GM10248 (cell line): ENCODE measurements around the gene FAM107B.
"Not testable (repeated sequence)": the region's sequence is repeated elsewhere in the genome, so short reads cannot be mapped to it uniquely, and the experiment has no call there.

Experiments
- CTCF ChIA-PET: fragments of 300-600 bp; sonication (Branson Sonifier 250); formaldehyde crosslinking; extraction: SDS; loops from one replicate; lab custom pipeline; 2021; ENCODE audit warnings: antibody characterized with exemption; lab: Yijun Ruan, JAX
- POLR2A ChIA-PET: fragments of 350-650 bp; sonication (Branson Sonifier 250); formaldehyde crosslinking; extraction: SDS; loops from one replicate; lab custom pipeline; 2020; ENCODE audit warnings: antibody characterized with exemption; lab: Yijun Ruan, JAX
- DNase-seq: peaks from one replicate; pipeline ENCODE4 v3.0.0; 2012; ENCODE audit errors: extremely low spot score
- CTCF ChIP-seq: IDR thresholded peaks from 2 replicates; pipeline ENCODE4 v1.5.1; 2012; ENCODE audit warnings: mild to moderate bottlenecking, low read depth; ENCODE audit errors: extremely low read depth, missing control alignments, control extremely low read depth

Gene FAM107B

GRCh38 chr10:14723052-14723689 is 51.5 kb downstream of the FAM107B start:
- POLR2A ChIA-PET, result no interaction called here
- CTCF ChIA-PET, result no interaction called here
- DNase-seq, result no peak
- TF ChIP-seq CTCF, result no peak

- DNase-seq, result no peak
- TF ChIP-seq CTCF, result no peak
- CTCF ChIA-PET, result no interaction called here
- POLR2A ChIA-PET, result no interaction called here
Measured at GRCh38 chr10:14717552-14717951, 57.1 kb downstream of the FAM107B start.

- no peak for TF ChIP-seq CTCF
- ChIA-PET POLR2A (no interaction called here), CTCF (interaction anchor here (1.1 kb wide), 1 partner anchor 53 kb away, joined by 3 read pairs; no protein-coding TSS in a partner anchor)
- no peak for DNase-seq
Measured at GRCh38 chr10:14712991-14713424, 61.7 kb downstream of the FAM107B start.

GRCh38 chr10:14709344-14709743 is 65.4 kb downstream of the FAM107B start:
- POLR2A ChIA-PET, DNase-seq, CTCF ChIA-PET: not testable (repeated sequence)

GRCh38 chr10:14707481-14707880 is 67.2 kb downstream of the FAM107B start:
- ChIA-PET CTCF (interaction anchor here (1.5 kb wide), 1 partner anchor 20 kb away, joined by 4 read pairs; no protein-coding TSS in a partner anchor), POLR2A (no interaction called here)

GRCh38 chr10:14705548-14706230 is 69.0 kb downstream of the FAM107B start:
- DNase-seq, result no peak
- ChIA-PET POLR2A (no interaction called here), CTCF (interaction anchor here (0.8 to 1.5 kb wide), 3 partner anchors 14 to 47 kb away, joined by 3 to 4 read pairs (median 3); no protein-coding TSS in a partner anchor)
- no peak for TF ChIP-seq CTCF

More at GRCh38 chr10:14707481-14707880, 67.2 kb downstream of the FAM107B start:
- no peak for DNase-seq
- no peak for TF ChIP-seq CTCF

- ChIA-PET POLR2A (no interaction called here), CTCF (no interaction called here)
- DNase-seq, result no peak
- no peak for TF ChIP-seq CTCF
Measured at GRCh38 chr10:14703631-14704001, 71.1 kb downstream of the FAM107B start.
